OCI-M2 (cell line): ENCODE measurements around the gene ADCY2.

Experiments
- DNase-seq: peaks from one replicate; lab custom pipeline; 2025; ENCODE audit not compliant: unreplicated experiment; lab: John Stamatoyannopoulos, UW

Gene ADCY2

GRCh38 chr5:7773178-7773577, 377.2 kb downstream of the ADCY2 start:
- DNase-seq: no peak

- DNase-seq: no peak
Observed at GRCh38 chr5:7776442-7776841, 380.5 kb downstream of the ADCY2 start.

- no peak for DNase-seq
Observed at GRCh38 chr5:7779019-7780005, 383.4 kb downstream of the ADCY2 start.

- DNase-seq: no peak
Observed at GRCh38 chr5:7781899-7782298, 386.0 kb downstream of the ADCY2 start.

- no peak for DNase-seq
Observed at GRCh38 chr5:7784683-7785380, 388.9 kb downstream of the ADCY2 start.

- no peak for DNase-seq
Observed at GRCh38 chr5:7787770-7788169, 391.8 kb downstream of the ADCY2 start.

- DNase-seq: no peak
Observed at GRCh38 chr5:7789567-7789966, 393.6 kb downstream of the ADCY2 start.

- DNase-seq: no peak
Observed at GRCh38 chr5:7793895-7794294, 398.0 kb downstream of the ADCY2 start.

GRCh38 chr5:7794311-7794710, 398.4 kb downstream of the ADCY2 start:
- no peak for DNase-seq

- DNase-seq: no peak
Observed at GRCh38 chr5:7794823-7795222, 398.9 kb downstream of the ADCY2 start.

GRCh38 chr5:7795306-7795705, 399.4 kb downstream of the ADCY2 start:
- no peak for DNase-seq

GRCh38 chr5:7801891-7802614, 406.1 kb downstream of the ADCY2 start:
- no peak for DNase-seq

- DNase-seq: no peak
Observed at GRCh38 chr5:7802855-7803254, 406.9 kb downstream of the ADCY2 start.

GRCh38 chr5:7803937-7804336, 408.0 kb downstream of the ADCY2 start:
- DNase-seq: no peak

GRCh38 chr5:7805379-7805778, 409.4 kb downstream of the ADCY2 start:
- no peak for DNase-seq

- no peak for DNase-seq
Observed at GRCh38 chr5:7808998-7809397, 413.1 kb downstream of the ADCY2 start.

GRCh38 chr5:7811715-7812114, 415.8 kb downstream of the ADCY2 start:
- DNase-seq: no peak

GRCh38 chr5:7813007-7813406, 417.1 kb downstream of the ADCY2 start:
- DNase-seq: no peak

- DNase-seq: no peak
Observed at GRCh38 chr5:7813576-7813975, 417.6 kb downstream of the ADCY2 start.

- no peak for DNase-seq
Observed at GRCh38 chr5:7814816-7815215, 418.9 kb downstream of the ADCY2 start.

- no peak for DNase-seq
Observed at GRCh38 chr5:7815892-7816534, 420.1 kb downstream of the ADCY2 start.
